Measurements from ENCODE around the gene EI24. TPM values are rescaled to one million over a fixed set of nuclear protein-coding genes. Genes with fewer than 3 reads are reported as not detected.

The EI24 gene
- total and polyA plus RNA-seq, 2 of the 8 experiments (the other 6 are each of a cell fraction or from before 2014, with no cell fraction given) = 135 to 264 TPM

DNA sequence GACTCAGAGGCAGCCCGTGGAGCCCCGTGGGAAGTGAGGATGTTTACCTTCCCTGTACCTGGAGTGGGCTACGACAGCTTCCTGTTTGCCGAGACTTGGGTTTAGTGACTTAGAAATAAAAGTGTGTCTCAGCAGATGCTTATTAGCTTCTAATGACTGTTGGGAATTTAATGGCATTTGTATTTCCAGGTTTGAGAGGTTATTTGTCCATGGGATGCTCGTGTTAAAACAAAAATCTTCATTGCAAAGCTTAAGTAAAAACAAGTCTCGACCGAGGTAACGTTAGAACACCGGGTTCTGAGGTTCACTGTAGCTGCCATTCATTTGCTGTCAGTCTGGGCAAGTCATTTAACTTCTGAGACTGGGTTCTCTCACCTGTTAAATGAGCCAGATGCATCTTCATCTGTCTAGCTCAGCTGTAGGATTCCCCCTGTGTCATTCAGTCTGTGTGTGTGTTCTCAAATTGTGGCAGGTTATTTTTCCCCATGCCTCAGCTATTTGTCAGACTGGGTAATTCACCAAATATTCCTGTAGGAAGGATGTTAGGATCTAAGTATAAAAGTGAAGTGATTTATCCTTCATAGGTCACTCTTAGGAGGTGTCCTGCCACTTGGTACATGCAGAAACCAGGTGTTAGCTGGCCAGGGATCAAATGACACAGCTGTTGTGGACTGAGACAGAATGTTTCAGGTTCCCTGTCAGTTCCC is 791 bp downstream of the EI24 start:
- no peaks in the 10 kb centered on the region for H3K27me3 ChIP-seq (replicated peaks in 1 of 4; ENCODE audit: control insufficient read depth in 3 of 4, extremely low read depth in 1 of 4, insufficient read depth in 3 of 4, low read length in 3 of 4)
- CTCF ChIA-PET (ENCODE audit: partially characterized antibody) = interaction anchor here (0.7 to 1.7 kb wide), 19 partner anchors 10 to 225 kb away, joined by 3 to 8 read pairs (median 3); partner anchors contain the start of gene STT3A
- peaks cover 5 to 18% of the 10 kb centered on the region in 2 experiments; a peak in 3 of 4 replicates for H3K79me2 ChIP-seq (ENCODE audit: control insufficient read depth in 1 of 2, insufficient read depth in 2 of 2, low read length in 2 of 2)
- H3K4ac ChIP-seq (replicated peaks; ENCODE audit: insufficient read length, low read depth, low read length) = peak overlapping the region; percentile 9
- no peaks in the 10 kb centered on the region for H3K9me3 ChIP-seq (ENCODE audit: insufficient read depth in 2 of 2, low read depth in 1 of 2, low read length in 1 of 2)
- no peak overlapping the region for H2BK20ac ChIP-seq (ENCODE audit: low read length)
- H2BK5ac ChIP-seq (ENCODE audit: low read depth, low read length) = peak overlapping the region; percentile 75; the same call in 1 of the 2 replicates
- H3K56ac ChIP-seq (replicated peaks; ENCODE audit: insufficient read length, low read depth, low read length) = peak overlapping the region; percentile 35
- H3K36me3 ChIP-seq (ENCODE audit: control insufficient read depth in 2 of 4, insufficient read depth in 4 of 4, low read length in 3 of 4) = peaks cover 5 to 24% (median 19%) of the 10 kb centered on the region in 4 experiments
- peak overlapping the region; percentile 69 to 99 (median 96) for H3K4me3 ChIP-seq (ENCODE audit: extremely low read depth in 1 of 4, insufficient read depth in 2 of 4, low read depth in 3 of 4, low read length in 4 of 4)
- H2AK5ac ChIP-seq (ENCODE audit: low read depth, low read length) = no peak overlapping the region
- DNase-seq (ENCODE audit: low read depth in 1 of 2, low spot score in 2 of 2) (no peak), FAIRE-seq (no peak)
- WGBS, 2 experiments (ENCODE audit: extremely low coverage in 1 of 2, insufficient coverage in 1 of 2, insufficient read length in 1 of 2, insufficient replicate concordance in 2 of 2, low coverage in 1 of 2, low lambda C conversion rate in 2 of 2, missing lambda C conversion rate in 1 of 2) = 26% methylated on average over 9 of the region's 9 CpGs; no CpG with 5 or more reads in 1 of the 2 experiments
- peaks cover 6% of the 10 kb centered on the region for H3K23me2 ChIP-seq (ENCODE audit: low read depth, low read length)
- H2BK15ac ChIP-seq (ENCODE audit: low read length) = no peak overlapping the region
- H3K4me2 ChIP-seq (ENCODE audit: insufficient read depth in 1 of 2, low read depth in 2 of 2, low read length in 2 of 2) = peak overlapping the region; percentile 82 to 97
- H3K14ac ChIP-seq (ENCODE audit: insufficient read length) = no peak overlapping the region
- H4K20me1 ChIP-seq (replicated peaks in 1 of 2; ENCODE audit: control insufficient read depth in 1 of 2, insufficient read depth in 2 of 2, low read length in 2 of 2) = peaks cover 0 to 4% of the 10 kb centered on the region in 2 experiments
- peak overlapping the region; percentile 87 for H3K18ac ChIP-seq (ENCODE audit: extremely low read depth, low read length)
- peak overlapping the region; percentile 89 for H2AFZ ChIP-seq (ENCODE audit: low read length)
- peaks cover 2 to 10% (median 5%) of the 10 kb centered on the region in 4 experiments; a peak in 6 of 7 replicates for H3K4me1 ChIP-seq (replicated peaks in 1 of 4; ENCODE audit: control insufficient read depth in 3 of 4, insufficient read depth in 4 of 4, low read length in 3 of 4)
- peak overlapping the region; percentile 24 for H4K5ac ChIP-seq (ENCODE audit: insufficient read length, low read depth, low read length)
- H3K79me1 ChIP-seq (ENCODE audit: low read depth, low read length) = peaks cover 3% of the 10 kb centered on the region; the same call in 1 of the 2 replicates
- H2BK12ac ChIP-seq (ENCODE audit: low read depth, low read length) = 0 out of 2 replicates have a peak overlapping the region, but pooled peaks have one; percentile 60
- POLR2A ChIA-PET (ENCODE audit: partially characterized antibody) = interaction anchor here (0.5 to 4.5 kb wide), 11 partner anchors 8 to 79 kb away, joined by 3 to 28 read pairs (median 3); partner anchors contain the start of genes CHEK1, FEZ1 and STT3A
- H3K27ac ChIP-seq (ENCODE audit: low read depth, low read length) = peak overlapping the region; percentile 48
- H4K8ac ChIP-seq (ENCODE audit: extremely low read depth, insufficient read depth, low read length) = no peak overlapping the region
- peak overlapping the region; percentile 47 for H4K91ac ChIP-seq (replicated peaks; ENCODE audit: insufficient read length, low read length)
- TF ChIP-seq CHD1 (IDR thresholded peaks at IDR 0.05; ENCODE audit: low read depth, low read length) = no peak
- TF ChIP-seq SIN3A (conservative IDR thresholded peaks at IDR 0.05 in 1 of 2, IDR thresholded peaks at IDR 0.05 in 1 of 2; ENCODE audit: low read depth in 1 of 2, low read length in 2 of 2) = peak; percentile 52 to 84; a peak in 1 of 4 replicates
- H2BK120ac ChIP-seq (replicated peaks; ENCODE audit: low read depth, low read length) = no peak overlapping the region
- no peak overlapping the region for H3K23ac ChIP-seq (ENCODE audit: insufficient read length)
- peak overlapping the region; percentile 84 to 87 (median 86) for H3K9ac ChIP-seq (replicated peaks in 1 of 4; ENCODE audit: extremely low read depth in 1 of 4, low read depth in 3 of 4, low read length in 3 of 4)

Measured in H1 (cell line).